A549 (cell line): ENCODE data around the gene DCUN1D1. TPM values are rescaled to one million over a fixed set of nuclear protein-coding genes. Genes with fewer than 3 reads are reported as not detected.

Experiments used
- ATAC-seq, 2 experiments: fragments of 200-7000 bp in 1 of 2; fragments of >200 bp in 1 of 2; cut with Nextera tagmentation in 1 of 2; cut with Tn5 transposase in 1 of 2; 3 replicates each; pipeline versions ENCODE4 v1.8.0 to v1.9.1; 2018 to 2020; ENCODE audit warnings: mild to moderate bottlenecking in 1 of 2, moderate library complexity in 1 of 2
- CTCF ChIA-PET: fragments of 300-600 bp; sonication (Branson Sonifier 250); formaldehyde crosslinking; extraction: SDS; loops from one replicate; lab custom pipeline; 2021; ENCODE audit warnings: antibody characterized with exemption, inconsistent platforms; lab: Yijun Ruan, JAX
- POLR2A ChIA-PET: fragments of 350-600 bp; formaldehyde crosslinking; extraction: SDS; loops from one replicate; lab custom pipeline; 2021; ENCODE audit warnings: antibody characterized with exemption, inconsistent platforms; lab: Yijun Ruan, JAX
- DNase-seq, 2 experiments: peaks; one replicate each; pipeline versions ENCODE4 v3.0.0 to v3.0.0-alpha.2; 2011 to 2016; ENCODE audit warnings: low read depth in 1 of 2, low spot score in 1 of 2
- FAIRE-seq: peaks from 2 replicates; lab custom pipeline; 2011; peaks lifted over from hg19 to GRCh38; lab: Jason Lieb, UNC
- H3K27ac ChIP-seq, 2 experiments: fragments of >200 bp; sonication (Bioruptor Twin); formaldehyde crosslinking; 3 replicates each; pipeline ENCODE4 v1.5.1; 2016 to 2017
- H3K4me1 ChIP-seq: fragments of >200 bp; sonication (Bioruptor Twin); formaldehyde crosslinking; 3 replicates; pipeline ENCODE4 v1.6.1; 2016
- H3K4me2 ChIP-seq: fragments of >200 bp; sonication (Bioruptor Twin); formaldehyde crosslinking; 3 replicates; pipeline ENCODE4 v1.6.1; 2016
- H3K4me3 ChIP-seq: fragments of >200 bp; sonication (Bioruptor Twin); formaldehyde crosslinking; 3 replicates; pipeline ENCODE4 v1.5.1; 2016
- H3K9me3 ChIP-seq: fragments of >200 bp; sonication (Bioruptor Twin); formaldehyde crosslinking; 3 replicates; pipeline ENCODE4 v1.6.1; 2016
- BCL3 ChIP-seq: fragments of >200 bp; sonication (Bioruptor Twin); formaldehyde crosslinking; IDR thresholded peaks from 3 replicates; pipeline ENCODE4 v1.6.1; 2016
- CEBPB ChIP-seq, 2 experiments: fragments of >200 bp in 1 of 2; sonication (Bioruptor Twin) in 1 of 2; formaldehyde crosslinking in 1 of 2; IDR thresholded peaks; 2 replicates each; pipeline ENCODE4 v1.6.1; 2012 to 2016
- CHD2 ChIP-seq: fragments of 150-350 bp; IDR thresholded peaks from 2 replicates; pipeline ENCODE4 v1.6.1; 2014; ENCODE audit warnings: low read length; ENCODE audit not compliant: partially characterized antibody
- CTCF ChIP-seq: fragments of >200 bp; sonication (Bioruptor Twin); formaldehyde crosslinking; IDR thresholded peaks from 3 replicates; pipeline ENCODE4 v1.5.1; 2016
- EHMT2 ChIP-seq: fragments of 200-600 bp; sonication (generic); IDR thresholded peaks from 2 replicates; pipeline ENCODE4 v1.6.1; 2016; ENCODE audit warnings: antibody characterized with exemption, low read depth, mild to moderate bottlenecking, moderate library complexity
- EP300 ChIP-seq, 2 experiments: fragments of >200 bp; sonication (Bioruptor Twin); formaldehyde crosslinking; IDR thresholded peaks; 2 replicates in 1 of 2; 3 replicates in 1 of 2; pipeline ENCODE4 v1.6.1; 2016 to 2017
- ESRRA ChIP-seq: fragments of 150-350 bp; IDR thresholded peaks from 2 replicates; pipeline ENCODE4 v1.6.1; 2014; ENCODE audit warnings: mild to moderate bottlenecking, low read length, borderline replicate concordance
- FOSL2 ChIP-seq, 2 experiments: fragments of 450-650 bp in 1 of 2; fragments of >200 bp in 1 of 2; sonication (Bioruptor Twin) in 1 of 2; formaldehyde crosslinking; IDR thresholded peaks; 2 replicates each; pipeline versions ENCODE4 v1.5.0 to v1.6.1; 2016 to 2020; ENCODE audit warnings: mild to moderate bottlenecking in 1 of 2, moderate library complexity in 1 of 2
- HDAC2 ChIP-seq: fragments of 200-600 bp; sonication (generic); IDR thresholded peaks from 2 replicates; pipeline ENCODE4 v1.6.1; 2016
- HES2 ChIP-seq: fragments of >200 bp; sonication (Bioruptor Twin); formaldehyde crosslinking; IDR thresholded peaks from 2 replicates; pipeline ENCODE4 v1.6.1; 2016
- HOXB13 ChIP-seq: fragments of 250-450 bp; sonication (Bioruptor Pico); IDR thresholded peaks from 2 replicates; pipeline ENCODE4 v1.5.0; 2020; ENCODE audit warnings: low read depth, mild to moderate bottlenecking, moderate library complexity
- MAZ ChIP-seq: fragments of 150-350 bp; IDR thresholded peaks from 2 replicates; pipeline ENCODE4 v1.6.1; 2014; ENCODE audit warnings: antibody characterized with exemption, low read depth, low read length, borderline replicate concordance
- MYC ChIP-seq: IDR thresholded peaks from 2 replicates; pipeline ENCODE4 v1.6.1; 2012; ENCODE audit warnings: mild to moderate bottlenecking, inconsistent platforms, low read length, improper control_type of control experiment, borderline replicate concordance
- NFE2L2 ChIP-seq: fragments of 150-350 bp; conservative IDR thresholded peaks from 2 replicates; pipeline ENCODE4 v1.6.1; 2014; ENCODE audit warnings: low read length
- NPAS2 ChIP-seq: fragments of 250-450 bp; sonication (Bioruptor Pico); IDR thresholded peaks from 2 replicates; pipeline ENCODE4 v1.8.0; 2022; ENCODE audit warnings: mild to moderate bottlenecking, moderate library complexity, borderline replicate concordance
- NR3C1 ChIP-seq: fragments of >200 bp; sonication (Bioruptor Twin); formaldehyde crosslinking; IDR thresholded peaks from 3 replicates; pipeline ENCODE4 v1.6.1; 2017
- POLR2A ChIP-seq: IDR thresholded peaks from 2 replicates; pipeline ENCODE4 v1.6.1; 2012; ENCODE audit warnings: mild to moderate bottlenecking, low read length
- RARB ChIP-seq: fragments of 250-450 bp; sonication (Bioruptor Pico); IDR thresholded peaks from 2 replicates; pipeline ENCODE4 v1.8.0; 2021; ENCODE audit warnings: mild to moderate bottlenecking, moderate library complexity
- RFX5 ChIP-seq: fragments of 450-650 bp; IDR thresholded peaks from 2 replicates; pipeline ENCODE4 v1.7.1; 2014; ENCODE audit warnings: antibody characterized with exemption, mild to moderate bottlenecking, moderate library complexity
- SREBF2 ChIP-seq: fragments of 450-650 bp; IDR thresholded peaks from 2 replicates; pipeline ENCODE4 v1.6.1; 2014; ENCODE audit warnings: mild to moderate bottlenecking, moderate library complexity
- TP53 ChIP-seq: fragments of 250-450 bp; sonication (Bioruptor Pico); IDR thresholded peaks from 2 replicates; pipeline ENCODE4 v1.5.0; 2021; ENCODE audit warnings: mild to moderate bottlenecking, moderate library complexity
- ZFP36 ChIP-seq: fragments of 450-650 bp; IDR thresholded peaks from 2 replicates; pipeline ENCODE4 v1.6.1; 2014; ENCODE audit warnings: borderline replicate concordance; ENCODE audit not compliant: partially characterized antibody
- ZSCAN20 ChIP-seq: fragments of 250-450 bp; sonication (Bioruptor Pico); IDR thresholded peaks from 2 replicates; pipeline ENCODE4 v1.8.0; 2022; ENCODE audit warnings: mild to moderate bottlenecking, moderate library complexity
- WGBS: methylation state at CpG from one replicate; pipeline ENCODE4 v1.1.6; 2017; ENCODE audit errors: missing lambda C conversion rate; 5-methylcytosine and 5-hydroxymethylcytosine counted together
- polyA plus RNA-seq, 4 experiments: library from polyadenylated mRNA; depleted of rRNA in 3 of 4; stranded (reverse); fragments of >200 nt; fragmentation: RNase III in 1 of 4; extraction: RNeasy Plus Mini Kit Qiagen cat#74134 plus additional on column Dnase treatment in 1 of 4; gene quantifications; 2 replicates in 3 of 4; 3 replicates in 1 of 4; pipeline ENCODE4 v1.2.3, GENCODE V29; 2011 to 2017
- TF ChIP-seq, protein P1 (sequence below): IDR thresholded peaks from 2 replicates; pipeline ENCODE4 v1.6.1; 2012

DCUN1D1 gene
- polyA plus RNA-seq, 2 of the 4 experiments (the other 2 are of a cell fraction): 20.3 to 34.4 TPM

DNA sequence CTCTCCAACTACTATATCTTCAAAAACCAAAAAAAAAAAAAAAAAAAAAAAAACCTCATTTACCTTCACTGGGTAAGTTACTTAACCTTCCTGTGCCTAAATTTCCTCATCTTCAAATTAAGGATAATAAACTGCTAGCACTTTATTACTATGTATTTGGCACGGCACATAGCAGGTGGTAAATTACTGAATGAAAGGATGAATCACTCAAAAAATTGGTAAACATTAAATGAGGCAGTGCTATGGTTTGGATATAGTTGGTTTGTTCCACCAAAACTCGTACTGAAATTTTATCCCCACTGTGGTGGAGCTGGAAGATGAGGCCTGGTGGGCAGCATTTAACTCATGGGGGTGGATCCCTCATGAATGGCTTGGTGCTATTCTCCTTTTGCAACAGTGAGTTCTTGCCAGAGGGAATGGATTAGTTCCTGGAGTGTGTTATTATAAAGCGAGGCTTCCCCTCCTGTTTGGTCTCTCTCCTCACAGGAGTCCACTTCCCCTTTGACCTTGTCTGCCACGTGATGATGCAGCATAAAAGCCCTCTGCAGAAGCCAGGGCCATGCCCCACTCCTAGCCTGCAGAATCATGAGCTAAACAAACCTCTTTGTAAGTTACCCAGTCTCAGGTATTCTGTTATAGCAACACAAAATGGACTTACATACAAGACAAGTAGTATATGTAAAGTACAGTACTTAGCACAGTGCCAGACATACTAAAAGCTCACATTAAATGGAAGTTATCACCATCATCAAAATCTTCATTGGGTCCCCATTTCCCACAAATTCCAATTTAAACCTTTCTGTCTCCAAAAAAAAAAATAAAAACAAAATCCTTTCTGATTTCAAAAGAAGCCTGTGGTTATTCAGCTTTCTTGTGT is 20.6 kb downstream of the DCUN1D1 start:
- ChIA-PET POLR2A (no interaction called here), CTCF (no interaction called here)
- 0 out of 6 replicates have a peak overlapping the region, but pooled peaks of 1 of the 2 experiments have one; percentile 3 for H3K27ac ChIP-seq
- H3K9me3 ChIP-seq: no peaks in the 10 kb centered on the region
- no peak overlapping the region for H3K4me3 ChIP-seq
- peak overlapping the region; percentile 7; the same call in 1 of the 3 replicates for H3K4me2 ChIP-seq
- 58% methylated on average over 4 of the region's 4 CpGs for WGBS
- DNase-seq (no peak), FAIRE-seq (no peak), ATAC-seq (peak in 1 of 2 experiments; percentile 36; a peak in 1 of 6 replicates)
- H3K4me1 ChIP-seq: peaks cover 10% of the 10 kb centered on the region; the same call in 2 of the 3 replicates
- TF ChIP-seq EHMT2 (no peak), FOSL2 (IDR thresholded peaks at IDR 0.05) (no peak), FOSL2 (CRISPR knock-in tag; IDR thresholded peaks at IDR 0.05) (no peak), TP53 (CRISPR knock-in tag) (no peak), EP300 (IDR thresholded peaks at IDR 0.05) (no peak), CHD2 (no peak), NFE2L2 (no peak), RFX5 (no peak), MAZ (no peak), HOXB13 (CRISPR knock-in tag) (no peak), RARB (CRISPR knock-in tag) (no peak), NR3C1 (no peak), MYC (no peak), ZFP36 (no peak), ESRRA (no peak), HES2 (no peak), SREBF2 (no peak)

DNA sequence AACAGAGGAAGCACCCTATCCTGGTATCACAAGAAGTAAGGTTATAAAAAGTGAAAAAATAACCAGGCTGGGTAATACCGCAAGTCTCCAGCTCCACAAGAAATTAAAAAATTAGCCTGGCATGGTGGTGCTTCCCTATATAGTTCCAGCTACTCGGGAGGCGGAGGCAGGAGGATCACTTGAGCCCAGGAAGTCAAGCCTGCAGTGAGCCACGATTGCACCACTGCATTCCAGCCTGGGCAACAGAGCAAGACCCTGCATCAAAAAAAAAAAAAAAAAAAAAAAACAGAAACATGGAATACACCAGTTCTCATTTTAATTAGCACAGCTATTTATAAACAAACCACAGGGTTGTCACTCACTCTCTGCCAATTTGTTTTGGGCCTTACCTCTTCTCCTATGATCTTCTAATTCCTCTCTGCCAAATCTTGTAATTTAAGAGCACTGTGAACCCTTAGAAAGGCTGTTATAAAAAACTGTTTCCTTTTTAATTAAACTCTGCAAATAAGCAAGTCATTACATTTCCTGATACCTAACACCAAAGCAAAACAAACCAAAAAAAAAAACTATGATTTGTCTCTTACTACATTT is 22.6 kb downstream of the DCUN1D1 start:
- no peaks in the 10 kb centered on the region for H3K9me3 ChIP-seq
- ChIA-PET POLR2A (interaction anchor here (0.7 kb wide), 1 partner anchor 59 kb away, joined by 3 read pairs; no protein-coding TSS in a partner anchor), CTCF (interaction anchor here (0.6 kb wide), 1 partner anchor 42 kb away, joined by 3 read pairs; no protein-coding TSS in a partner anchor)
- DNase-seq: no peak
- no peak overlapping the region for H3K27ac ChIP-seq
- WGBS: 92% methylated on average over 4 of the region's 4 CpGs
- no peak overlapping the region for H3K4me2 ChIP-seq
- no peak for FAIRE-seq
- TF ChIP-seq HDAC2: no peak
- TF ChIP-seq, protein P1, sequence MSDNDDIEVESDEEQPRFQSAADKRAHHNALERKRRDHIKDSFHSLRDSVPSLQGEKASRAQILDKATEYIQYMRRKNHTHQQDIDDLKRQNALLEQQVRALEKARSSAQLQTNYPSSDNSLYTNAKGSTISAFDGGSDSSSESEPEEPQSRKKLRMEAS: no peak
- no peak for TF ChIP-seq HES2
- H3K4me1 ChIP-seq: peaks cover 10% of the 10 kb centered on the region; the same call in 2 of the 3 replicates
- no peak for ATAC-seq
- no peak overlapping the region for H3K4me3 ChIP-seq

- Histone ChIP-seq H3K9me3 (no peaks in the 10 kb centered on the region), H3K27ac (no peak overlapping the region), H3K4me3 (no peak overlapping the region)
- ATAC-seq: no peak
- TF ChIP-seq CEBPB (IDR thresholded peaks at IDR 0.05) (no peak), ZSCAN20 (no peak), BCL3 (no peak), CTCF (no peak), NPAS2 (CRISPR knock-in tag) (no peak), POLR2A (no peak), MAZ (no peak)
- TF ChIP-seq, all 56 proteins: peak for 0
- ChIA-PET POLR2A (interaction anchor here (0.7 kb wide), 1 partner anchor 58 kb away, joined by 3 read pairs; no protein-coding TSS in a partner anchor), CTCF (no interaction called here)
- no peak for FAIRE-seq
- DNase-seq: no peak
- 93% methylated on average over 5 of the region's 5 CpGs for WGBS
- peaks cover 10% of the 10 kb centered on the region; the same call in 2 of the 3 replicates for H3K4me1 ChIP-seq
- H3K4me2 ChIP-seq: no peak overlapping the region
Observed at GRCh38 chr3:182957226-182957625, 23.1 kb downstream of the DCUN1D1 start.
